Testis (tissue), 3 donors: ENCODE results near the gene CXXC5. TPM values are rescaled to one million over a fixed set of nuclear protein-coding genes. Genes with fewer than 3 reads are reported as not detected.
A peak's percentile ranks its signal among the peaks of the same experiment; 100 is the strongest.

Source experiments
- DNase-seq: peaks from one replicate; pipeline ENCODE4 v3.0.0-alpha.2; 2019
- H3K27ac ChIP-seq, 2 donors: fragments of 200-600 bp; sonication (generic); one replicate each; pipeline ENCODE4 v1.5.1; 2019
- H3K27me3 ChIP-seq: fragments of 200-600 bp; sonication (generic); one replicate; pipeline ENCODE4 v1.5.1; 2019
- H3K36me3 ChIP-seq: fragments of 200-600 bp; sonication (generic); one replicate; pipeline ENCODE4 v1.5.1; 2017; ENCODE audit warnings: low read depth; ENCODE audit errors: missing control alignments
- H3K4me1 ChIP-seq: fragments of 200-600 bp; sonication (generic); one replicate; pipeline ENCODE4 v1.5.1; 2019
- H3K4me3 ChIP-seq, 2 donors: fragments of 200-600 bp; sonication (generic); one replicate each; pipeline ENCODE4 v1.5.1; 2017 to 2019
- H3K9me3 ChIP-seq: fragments of 200-600 bp; sonication (generic); one replicate; pipeline ENCODE4 v1.5.1; 2017
- CTCF ChIP-seq, 3 experiments: fragments of 450-650 bp in 2 of 3; fragments of 200-600 bp in 1 of 3; sonication (generic) in 1 of 3; IDR thresholded peaks; one replicate each; pipeline ENCODE4 v1.5.1; 2016 to 2019; ENCODE audit warnings: antibody characterized with exemption in 3 of 3, mild to moderate bottlenecking in 2 of 3, moderate library complexity in 1 of 3
- POLR2A ChIP-seq: fragments of 450-650 bp; IDR thresholded peaks from one replicate; pipeline ENCODE4 v1.6.1; 2017; ENCODE audit warnings: antibody characterized with exemption, mild to moderate bottlenecking, moderate library complexity
- WGBS, 2 donors: methylation state at CpG; one replicate each; pipeline ENCODE4 v1.1.5; 2018; 5-methylcytosine and 5-hydroxymethylcytosine counted together
- intact Hi-C: fragments of 100-400 bp; cut with DNase I; formaldehyde crosslinking; loops from one replicate; pipeline ENCODE4 v1.15.1; 2023; ENCODE audit warnings: low total_unique reads
- polyA plus RNA-seq: library from polyadenylated mRNA; stranded (reverse); fragments of 350-450 nt; fragmentation: Illumina TruSeq; extraction: RNeasy Lipid Tissue Mini Kit (QIAGEN cat#74804); gene quantifications from one replicate; pipeline ENCODE4 v1.2.3, GENCODE V29; 2014; ENCODE audit warnings: low read depth, low replicate concordance; ENCODE audit not compliant: insufficient read depth
- total RNA-seq, 2 donors: library from RNA; depleted of rRNA; stranded (reverse); fragments of >200 nt; gene quantifications; one replicate each; pipeline ENCODE4 v1.2.3, GENCODE V29; 2016

The CXXC5 gene
- total and polyA plus RNA-seq, 3 donors from 2014 or later: 71.1 to 94.7 (median 78.3) TPM

DNA sequence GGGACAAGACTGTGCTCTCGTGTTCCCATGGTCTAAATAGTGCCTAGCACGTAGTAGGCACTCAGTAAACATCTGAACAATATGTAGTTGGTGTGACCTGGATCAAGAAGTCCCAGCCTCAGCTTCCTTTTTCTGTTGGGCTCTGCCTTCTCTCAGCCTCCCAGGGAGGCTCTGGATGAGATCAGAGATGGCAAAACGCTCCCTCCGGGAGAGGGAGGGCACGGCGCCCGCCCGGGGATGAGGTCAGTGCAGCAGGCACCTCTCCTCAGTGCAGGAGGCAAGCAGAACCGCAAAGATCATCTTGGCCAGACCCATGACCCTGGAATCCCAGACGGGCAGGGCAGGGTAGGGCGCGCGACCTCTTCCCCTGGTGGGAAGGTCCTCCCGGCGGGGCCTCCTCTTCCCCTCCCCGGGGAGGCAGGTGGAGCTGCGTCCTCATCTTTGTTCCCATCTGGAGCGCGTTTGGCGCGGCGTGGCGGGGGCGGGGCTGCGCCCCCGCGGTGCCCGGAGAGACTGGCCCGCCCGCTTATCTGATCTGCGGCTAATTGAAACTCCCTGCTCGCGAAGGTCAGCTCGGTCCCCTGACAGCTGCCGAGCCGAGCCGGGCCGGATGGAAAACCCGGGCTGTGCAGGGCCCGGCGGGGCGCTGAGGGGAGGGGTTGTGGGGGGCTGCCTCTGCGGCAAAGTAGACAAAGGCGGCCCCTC, 60.9 kb downstream of the CXXC5 start:
- Histone ChIP-seq H3K36me3 (no peaks in the 10 kb centered on the region), H3K27ac (no peak overlapping the region), H3K4me3 (peak overlapping the region; percentile 1 to 60), H3K27me3 (no peaks in the 10 kb centered on the region), H3K4me1 (peaks cover 28% of the 10 kb centered on the region), H3K9me3 (no peaks in the 10 kb centered on the region)
- intact Hi-C loops: no loop called here
- TF ChIP-seq POLR2A: no peak
- no peak for TF ChIP-seq CTCF (IDR thresholded peaks at IDR 0.05)
- peak; percentile 74 for DNase-seq
- WGBS, 2 donors: 5 to 42% methylated on average over 3 to 31 of the region's 44 CpGs

GRCh38 chr5:139709582-139710318, 61.6 kb downstream of the CXXC5 start:
- no peak overlapping the region for H3K27ac ChIP-seq
- H3K27me3 ChIP-seq: no peaks in the 10 kb centered on the region
- H3K9me3 ChIP-seq: no peaks in the 10 kb centered on the region
- peaks cover 28% of the 10 kb centered on the region for H3K4me1 ChIP-seq
- no peak for DNase-seq
- no peaks in the 10 kb centered on the region for H3K36me3 ChIP-seq
- H3K4me3 ChIP-seq: peak overlapping the region; percentile 46 to 60
- WGBS, 2 donors: 25% methylated on average over 44 of the region's 56 CpGs; no CpG with 5 or more reads in 1 of the 2 donors
- TF ChIP-seq CTCF (IDR thresholded peaks at IDR 0.05): no peak
- TF ChIP-seq POLR2A: no peak
- intact Hi-C loops: no loop called here

GRCh38 chr5:139710319-139711066, 62.3 kb downstream of the CXXC5 start:
- Histone ChIP-seq H3K9me3 (no peaks in the 10 kb centered on the region), H3K4me3 (peak overlapping the region; percentile 46 to 60), H3K27ac (no peak overlapping the region), H3K4me1 (peaks cover 28% of the 10 kb centered on the region), H3K36me3 (no peaks in the 10 kb centered on the region), H3K27me3 (no peaks in the 10 kb centered on the region)
- WGBS, 2 donors: 11 to 17% methylated on average over 46 to 58 of the region's 60 CpGs
- intact Hi-C loops: no loop called here
- TF ChIP-seq CTCF (IDR thresholded peaks at IDR 0.05) (no peak), POLR2A (no peak)
- peak; percentile 73 for DNase-seq

DNA sequence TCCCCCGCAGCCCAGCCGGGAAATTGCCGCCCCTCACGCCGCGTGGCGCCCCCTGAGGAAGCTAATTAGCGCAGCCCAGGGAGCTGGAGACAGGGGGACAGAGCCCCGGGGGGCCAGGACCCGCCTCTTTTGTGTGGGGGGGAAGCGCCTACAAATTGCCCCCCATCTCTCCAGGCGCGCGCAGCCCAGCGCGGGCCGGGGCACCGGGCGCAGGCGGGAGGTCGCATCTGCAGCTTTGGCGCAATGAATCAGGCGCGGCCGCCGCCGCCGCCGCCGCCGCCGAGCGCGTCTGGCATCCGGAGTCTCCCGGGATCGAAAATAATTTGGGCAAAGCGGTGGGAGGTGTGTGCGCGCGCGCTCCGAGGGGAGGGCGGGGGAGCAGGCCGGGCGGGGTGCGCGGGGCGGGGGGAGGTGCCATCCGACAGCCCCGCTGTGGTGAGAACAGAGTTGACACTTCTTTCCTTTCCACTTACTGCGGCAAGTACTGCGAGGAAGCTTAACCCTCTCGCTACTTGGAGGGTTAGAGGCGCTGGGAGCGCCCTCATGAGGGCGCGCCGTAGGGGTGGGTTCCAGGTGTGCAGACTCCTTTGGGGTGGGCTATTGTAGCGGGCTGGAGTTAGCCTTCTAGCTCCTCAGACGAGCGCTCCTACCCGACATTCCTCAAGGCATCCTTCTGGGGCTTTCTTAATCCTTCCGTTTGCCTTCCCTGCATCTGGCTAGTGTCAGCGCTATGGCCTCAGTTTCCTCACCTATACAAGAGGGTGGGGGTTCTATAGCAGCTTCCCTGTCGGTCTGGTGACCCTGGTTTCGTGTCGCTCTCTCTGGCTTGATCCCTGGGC, 63.1 kb downstream of the CXXC5 start:
- WGBS, 2 donors: 2% methylated on average over 37 to 45 of the region's 68 CpGs
- intact Hi-C loops: no loop called here
- Histone ChIP-seq H3K36me3 (no peaks in the 10 kb centered on the region), H3K4me3 (peak overlapping the region; percentile 46 to 60), H3K9me3 (no peaks in the 10 kb centered on the region), H3K27ac (no peak overlapping the region), H3K27me3 (no peaks in the 10 kb centered on the region), H3K4me1 (peaks cover 28% of the 10 kb centered on the region)
- no peak for TF ChIP-seq CTCF (IDR thresholded peaks at IDR 0.05)
- TF ChIP-seq POLR2A: no peak
- no peak for DNase-seq
